Dermis blood vessel endothelial cell (primary cell): ENCODE data around the gene STX1A. TPM values are rescaled to one million over a fixed set of nuclear protein-coding genes. Genes with fewer than 3 reads are reported as not detected.
"Not testable (repeated sequence)": the region's sequence is repeated elsewhere in the genome, so short reads cannot be mapped to it uniquely, and the experiment has no call there.

Experiments used
- DNase-seq: peaks from one replicate; pipeline ENCODE4 v3.0.0; 2010
- total RNA-seq: library from RNA; depleted of rRNA; stranded (reverse); fragments of >200 nt; gene quantifications from 2 replicates; pipeline ENCODE4 v1.2.3, GENCODE V29; 2014

STX1A gene
- total RNA-seq, 1 donor from 2014 or later = 11.4 TPM

DNA sequence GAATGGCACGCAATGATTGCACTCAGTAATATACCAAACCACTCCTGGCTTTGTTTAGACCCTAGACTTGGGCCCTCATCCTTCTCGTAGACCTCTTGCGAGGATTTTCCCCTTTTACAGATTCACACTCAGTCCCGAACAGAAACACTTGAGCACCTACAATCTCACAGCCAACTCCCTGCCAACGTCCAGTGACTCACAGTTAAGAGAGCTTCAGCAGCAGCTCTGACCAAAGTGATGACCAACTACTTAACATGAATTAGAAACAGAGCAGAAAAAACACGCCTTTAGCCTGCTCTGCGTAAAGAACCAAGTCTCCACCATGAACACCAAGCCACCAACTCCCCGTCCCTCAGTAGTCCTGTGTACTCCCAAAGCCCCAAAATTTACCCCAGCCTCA, 38.4 kb downstream of the STX1A start:
- DNase-seq = peak; percentile 19

- no peak for DNase-seq
Measured at GRCh38 chr7:73680501-73680900, 39.0 kb downstream of the STX1A start.

DNA sequence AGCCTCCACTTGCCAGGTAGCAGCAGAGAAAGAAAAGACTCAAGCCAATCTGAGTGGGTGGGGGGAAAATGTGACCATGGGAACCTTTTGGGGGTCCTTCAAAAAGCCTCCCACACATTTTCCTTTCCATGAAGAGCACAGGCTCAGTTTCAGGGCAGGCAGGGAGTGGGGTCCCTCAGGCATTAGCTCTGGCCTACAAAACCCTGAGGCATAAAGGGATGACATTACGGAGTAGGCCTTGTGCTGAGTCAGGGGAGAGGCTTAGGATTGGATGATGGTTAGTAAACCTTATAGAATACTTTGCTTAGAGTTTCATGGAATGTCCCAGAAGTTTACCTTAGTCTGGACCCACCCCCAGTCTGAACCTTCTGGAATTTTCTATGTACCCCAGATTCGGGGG, 39.8 kb downstream of the STX1A start:
- no peak for DNase-seq

GRCh38 chr7:73678862-73679261, 40.6 kb downstream of the STX1A start:
- no peak for DNase-seq

DNA sequence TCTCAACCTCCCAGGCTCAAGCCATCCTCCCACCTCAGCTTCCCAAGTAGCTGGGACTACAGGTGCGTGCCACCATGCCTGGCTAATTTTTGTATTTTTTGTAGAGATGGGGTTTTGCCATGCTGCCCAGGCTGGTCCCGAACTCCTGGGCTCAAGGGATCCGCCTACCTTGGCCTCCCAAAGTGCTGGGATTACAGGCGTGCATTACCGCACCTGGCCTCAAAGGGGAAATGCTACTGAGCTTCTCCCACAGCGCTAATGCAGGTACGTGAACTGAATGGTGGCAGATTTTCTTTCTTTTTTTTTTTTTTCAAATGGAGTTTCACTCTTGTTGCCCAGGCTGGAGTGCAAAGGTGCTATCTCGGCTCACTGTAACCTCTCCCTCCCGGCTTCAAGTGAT, 43.4 kb downstream of the STX1A start:
- DNase-seq = not testable (repeated sequence)

DNA sequence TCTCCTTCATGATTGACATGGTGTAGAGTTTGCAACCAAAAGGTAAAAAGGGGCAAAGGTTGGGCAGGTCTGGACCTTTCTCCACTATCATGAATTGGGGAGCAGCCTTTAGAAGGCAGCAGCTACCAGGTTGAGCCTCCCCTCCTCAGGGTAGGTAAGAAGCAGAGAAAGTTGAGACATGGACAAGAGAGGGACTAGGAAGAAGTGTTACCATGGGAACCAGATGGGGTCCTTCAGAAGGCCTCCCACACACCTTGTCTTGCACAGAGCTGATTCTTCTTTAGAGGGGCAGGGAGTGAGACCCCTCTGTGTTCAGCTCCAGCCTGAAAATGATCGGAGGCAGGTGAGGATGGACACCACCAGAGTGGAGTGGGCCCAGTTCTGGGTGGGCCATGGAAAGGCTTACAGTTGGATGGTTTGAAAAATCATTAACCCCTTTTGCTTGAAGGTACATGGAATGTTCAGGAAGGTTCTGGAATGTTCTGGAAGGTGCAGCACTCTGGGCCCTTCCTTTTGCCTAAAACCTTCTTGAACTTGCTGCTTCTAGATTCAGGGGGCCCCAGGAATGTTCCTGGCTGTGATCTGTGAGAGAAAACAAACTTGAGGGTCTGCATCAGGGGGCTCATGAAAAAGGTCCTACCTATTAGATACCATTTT, 44.9 kb downstream of the STX1A start:
- no peak for DNase-seq

DNA sequence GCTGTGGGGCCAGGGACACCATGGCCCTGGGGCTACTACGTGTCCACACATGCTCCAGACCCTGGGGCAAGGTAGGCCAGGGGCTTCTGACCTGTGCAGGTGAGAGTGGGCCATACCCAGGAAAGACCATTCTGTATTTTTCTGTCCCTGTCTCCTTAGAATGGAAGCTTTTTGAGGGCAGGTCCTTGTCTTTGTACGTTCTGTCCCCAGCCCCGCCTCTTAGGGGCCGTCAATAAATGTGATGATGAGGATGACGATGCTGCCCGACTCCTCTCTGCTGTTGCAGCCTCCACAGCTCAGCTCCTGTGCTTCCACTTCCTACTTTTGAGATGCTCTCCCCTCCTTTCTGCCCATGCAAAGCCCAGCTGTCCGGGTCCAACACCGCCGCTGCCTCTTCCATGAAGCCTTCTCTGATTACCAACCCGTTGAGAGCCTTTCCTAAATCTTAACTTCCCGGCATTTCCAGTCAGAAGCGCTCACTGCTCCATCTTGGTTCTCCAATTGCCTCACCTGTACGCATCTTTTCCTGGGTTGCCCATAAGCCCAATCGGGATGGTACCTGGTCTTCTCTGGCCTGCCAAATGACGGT, 47.5 kb downstream of the STX1A start:
- DNase-seq = no peak

DNA sequence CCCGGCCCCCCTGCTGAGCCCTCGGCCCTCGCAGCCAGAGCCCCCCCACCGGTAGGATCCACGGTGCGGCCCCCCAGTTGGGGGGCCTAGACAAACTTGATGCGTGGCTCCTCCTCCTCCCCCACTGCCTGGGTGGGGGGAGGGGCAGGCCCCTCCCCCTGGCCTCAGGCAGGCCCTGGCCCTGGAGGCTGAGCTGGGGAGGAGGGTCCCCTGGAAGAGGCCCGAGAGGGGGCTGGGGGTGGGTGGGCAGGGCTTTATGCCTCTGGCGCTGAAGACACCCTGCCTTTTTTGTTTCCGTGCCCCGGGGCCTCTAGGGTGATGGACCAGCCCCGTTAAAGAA, 48.2 kb downstream of the STX1A start:
- no peak for DNase-seq

GRCh38 chr7:73669858-73670385, 49.5 kb downstream of the STX1A start:
- DNase-seq = no peak

GRCh38 chr7:73669288-73669701, 50.2 kb downstream of the STX1A start:
- no peak for DNase-seq

- DNase-seq = no peak
Measured at GRCh38 chr7:73668886-73669230, 50.6 kb downstream of the STX1A start.

DNA sequence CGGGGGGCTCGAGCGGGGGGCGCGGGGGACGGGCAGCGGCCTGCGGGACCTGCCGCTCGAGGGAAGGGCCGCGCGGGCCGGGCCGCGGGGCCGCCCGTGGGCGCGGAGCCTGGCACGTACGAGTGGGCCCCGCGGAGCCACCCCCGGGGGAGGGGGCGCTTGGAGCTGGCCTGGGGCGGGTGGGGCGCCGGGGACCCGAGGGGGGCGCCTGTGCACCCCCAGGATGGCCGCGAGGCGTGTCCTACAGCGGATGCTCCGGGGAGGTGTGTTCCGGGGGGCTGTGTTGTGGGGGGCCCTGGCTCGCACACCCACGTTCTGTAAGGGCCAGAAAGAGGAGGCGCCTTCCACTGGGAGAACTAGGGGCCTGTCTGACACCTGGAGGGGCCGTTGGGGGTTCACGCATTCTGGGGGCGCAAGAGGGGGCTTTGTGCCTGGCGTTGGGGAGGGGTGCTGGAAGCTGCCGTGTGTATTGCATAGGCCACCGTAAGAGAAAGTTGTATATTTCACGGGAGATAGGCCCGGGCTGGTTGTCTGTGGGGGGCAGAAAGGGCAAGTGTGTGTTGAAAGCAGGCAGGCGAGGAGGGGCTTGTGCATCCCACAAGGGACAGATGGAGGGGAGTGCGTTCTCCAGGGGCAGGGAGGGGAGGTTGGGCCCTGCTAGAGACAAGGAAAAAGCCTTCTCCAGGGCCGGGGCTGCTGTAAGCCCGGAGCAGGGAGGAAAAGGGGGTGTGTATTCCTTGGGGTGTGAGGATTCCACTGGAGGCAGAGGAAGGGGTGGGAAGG, 51.2 kb downstream of the STX1A start:
- peak; percentile 16 for DNase-seq

DNA sequence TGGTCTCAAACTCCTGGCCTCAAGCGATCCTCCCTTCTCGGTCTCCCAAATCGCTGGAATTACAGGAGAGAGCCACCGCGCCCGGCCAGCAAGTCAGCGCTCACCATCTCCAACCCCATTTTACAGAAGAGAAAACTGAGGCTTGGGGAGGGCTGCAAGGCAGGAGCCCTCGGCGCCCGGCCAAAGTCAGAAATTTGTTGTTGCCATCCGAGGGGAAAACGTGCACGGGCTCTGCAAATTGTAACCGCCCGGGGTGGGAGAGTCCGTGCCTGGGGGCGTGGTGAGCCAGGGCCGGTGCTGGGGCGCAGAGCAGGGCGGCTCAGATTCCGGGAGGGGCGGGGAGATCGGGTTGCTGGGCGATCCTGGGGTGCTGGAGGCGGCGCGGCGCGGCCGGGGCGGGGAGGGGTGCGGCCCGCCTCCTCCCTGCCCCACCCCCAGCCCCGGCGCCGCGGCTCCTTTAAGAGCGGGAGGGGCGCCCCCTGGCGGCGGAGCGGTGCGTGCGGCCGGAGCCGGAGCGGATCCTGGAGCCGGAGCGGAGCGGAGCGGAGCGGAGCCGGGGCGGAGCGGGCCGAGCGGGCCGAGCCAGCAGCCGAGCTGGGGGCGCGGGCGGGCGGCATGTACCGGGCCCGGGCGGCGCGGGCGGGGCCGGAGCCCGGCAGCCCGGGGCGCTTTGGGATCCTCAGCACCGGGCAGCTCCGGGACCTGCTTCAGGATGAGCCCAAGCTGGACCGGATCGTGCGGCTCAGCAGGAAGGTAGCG, 51.9 kb downstream of the STX1A start, which contains the start of gene VPS37D:
Gene VPS37D, plus strand, starts transcription at position 488 of the 759 bp plus-strand sequence. Its CDS starts 128 bp downstream, at position 616.
- peak; percentile 87 for DNase-seq

DNA sequence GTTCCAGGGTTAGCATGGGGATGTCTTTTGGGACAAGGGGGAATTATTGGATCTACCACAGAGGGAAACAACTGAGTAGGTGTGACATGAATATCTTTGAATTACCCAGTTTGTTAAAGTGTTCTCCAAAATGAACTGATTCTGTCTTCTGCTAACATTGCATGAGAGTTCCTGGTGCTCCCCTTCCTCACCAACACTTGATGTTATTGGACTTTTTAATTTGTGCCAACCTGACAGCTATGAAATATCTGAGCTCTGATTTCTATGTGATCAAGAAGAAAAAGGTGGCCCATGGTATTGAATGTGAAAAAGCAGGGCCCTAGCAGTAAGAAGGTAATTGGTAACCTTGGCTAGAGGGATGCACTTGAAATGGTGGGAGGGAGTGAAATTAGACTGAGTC, 56.4 kb downstream of the STX1A start:
- DNase-seq = no peak

DNA sequence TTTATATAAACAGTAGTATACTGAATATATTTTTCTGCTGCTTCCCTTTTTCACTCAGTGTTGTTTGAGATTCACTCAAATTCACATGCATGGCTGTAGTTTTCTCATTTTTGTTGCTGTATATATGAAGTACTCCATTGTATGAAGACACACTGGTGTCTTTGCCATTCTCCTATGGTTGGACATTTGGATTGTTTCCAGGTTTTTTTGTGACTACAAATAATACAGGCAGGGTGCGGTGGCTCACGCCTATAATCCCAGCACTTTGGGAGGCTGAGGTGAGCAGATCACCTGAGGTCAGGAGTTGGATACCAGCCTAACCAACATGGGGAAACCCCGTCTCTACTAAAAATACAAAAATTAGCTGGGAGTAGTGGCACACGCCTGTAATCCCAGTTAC, 58.9 kb downstream of the STX1A start:
- not testable (repeated sequence) for DNase-seq

GRCh38 chr7:73659983-73660382, 59.5 kb downstream of the STX1A start:
- DNase-seq = no peak

GRCh38 chr7:73655309-73655708, 64.2 kb downstream of the STX1A start:
- not testable (repeated sequence) for DNase-seq

GRCh38 chr7:73652541-73652949, 66.9 kb downstream of the STX1A start:
- no peak for DNase-seq

DNA sequence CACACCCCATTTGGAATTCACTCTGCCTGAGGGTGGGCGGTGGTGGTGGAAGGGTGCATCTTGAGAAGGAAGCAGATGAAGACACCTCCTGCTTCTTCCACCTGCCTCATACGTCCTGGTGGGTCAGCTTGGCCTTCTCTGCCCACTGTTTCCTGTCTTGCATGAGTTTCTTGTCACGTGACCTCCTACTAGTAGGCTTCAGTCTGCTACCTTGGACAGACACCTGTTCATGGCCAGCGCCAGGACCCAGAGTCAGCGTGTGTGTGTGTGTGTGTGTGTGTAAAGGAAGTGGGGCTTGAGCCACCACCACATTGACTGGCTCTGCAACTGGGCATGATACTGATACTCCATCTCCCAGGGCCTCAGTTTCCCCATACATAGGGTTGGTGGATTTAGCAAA, 68.9 kb downstream of the STX1A start:
- DNase-seq = no peak

DNA sequence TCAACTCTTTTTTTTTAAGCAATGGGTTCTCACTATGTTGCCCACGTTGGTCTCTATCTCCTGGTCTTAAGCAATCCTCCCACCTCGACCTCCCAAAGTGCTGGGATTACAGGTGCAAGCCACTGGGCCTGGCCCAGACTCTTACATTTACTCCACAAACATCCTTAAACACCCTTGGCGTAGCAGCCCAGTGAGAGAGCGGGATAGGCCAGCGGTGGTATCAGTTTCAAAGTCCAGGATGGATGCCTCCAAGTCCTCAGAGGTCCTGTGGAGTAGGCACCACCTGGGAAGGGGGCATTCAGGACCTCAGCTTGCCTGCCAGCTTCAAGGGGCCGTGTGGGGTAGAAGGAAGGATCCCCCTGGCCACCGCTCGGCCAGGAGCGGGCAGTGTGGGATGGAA, 69.9 kb downstream of the STX1A start:
- no peak for DNase-seq
